PFSK-1 (cell line): Measurements from ENCODE around the gene PLEKHM3.

Experiments used
- FOXP2 ChIP-seq: optimal IDR thresholded peaks from 2 replicates; pipeline ENCODE3; 2011; ENCODE audit warnings: borderline replicate concordance, control low read depth, inconsistent platforms; ENCODE audit not compliant: insufficient read depth; ENCODE audit errors: extremely low read length, extremely low read depth
- POLR2AphosphoS5 ChIP-seq: IDR thresholded peaks from 2 replicates; pipeline ENCODE4 v1.6.1; 2012; ENCODE audit warnings: low read depth, mild to moderate bottlenecking, control low read depth, low read length, moderate library complexity
- REST ChIP-seq, 2 experiments: IDR thresholded peaks; 2 replicates each; pipeline versions ENCODE4 v1.6.1 to v1.8.0; 2011 to 2012; ENCODE audit warnings: low read depth in 2 of 2, low read length in 2 of 2, control low read depth in 1 of 2, inconsistent platforms in 1 of 2, mild to moderate bottlenecking in 1 of 2, moderate library complexity in 1 of 2; ENCODE audit not compliant: insufficient read depth in 1 of 2
- SIN3A ChIP-seq: IDR thresholded peaks from 2 replicates; pipeline ENCODE4 v1.6.1; 2012; ENCODE audit warnings: mild to moderate bottlenecking, low read length, moderate library complexity, borderline replicate concordance; ENCODE audit not compliant: insufficient read depth
- TAF1 ChIP-seq: IDR thresholded peaks from 2 replicates; pipeline ENCODE4 v1.6.1; 2012; ENCODE audit warnings: low read length, control low read depth, borderline replicate concordance; ENCODE audit not compliant: insufficient read depth

The PLEKHM3 gene

GRCh38 chr2:208006337-208006736, 19.0 kb downstream of the PLEKHM3 start:
- TF ChIP-seq POLR2AphosphoS5 (no peak), TAF1 (no peak), FOXP2 (no peak), REST (IDR thresholded peaks at IDR 0.05; ENCODE audit: insufficient read depth in 1 of 2, low read depth in 2 of 2, low read length in 2 of 2) (no peak), SIN3A (no peak)

GRCh38 chr2:208001924-208002323, 23.4 kb downstream of the PLEKHM3 start:
- no peak for TF ChIP-seq POLR2AphosphoS5
- no peak for TF ChIP-seq TAF1
- no peak for TF ChIP-seq REST (IDR thresholded peaks at IDR 0.05; ENCODE audit: insufficient read depth in 1 of 2, low read depth in 2 of 2, low read length in 2 of 2)
- no peak for TF ChIP-seq FOXP2
- TF ChIP-seq SIN3A, result no peak

GRCh38 chr2:208000701-208001395, 24.5 kb downstream of the PLEKHM3 start:
- no peak for TF ChIP-seq TAF1

- TF ChIP-seq SIN3A (no peak), TAF1 (no peak), POLR2AphosphoS5 (no peak), FOXP2 (no peak), REST (IDR thresholded peaks at IDR 0.05; ENCODE audit: insufficient read depth in 1 of 2, low read depth in 2 of 2, low read length in 2 of 2) (no peak)
Observed at GRCh38 chr2:207996848-207997247, 28.5 kb downstream of the PLEKHM3 start.

GRCh38 chr2:207995887-207996286, 29.4 kb downstream of the PLEKHM3 start:
- TF ChIP-seq REST (IDR thresholded peaks at IDR 0.05; ENCODE audit: insufficient read depth in 1 of 2, low read depth in 2 of 2, low read length in 2 of 2) (no peak), TAF1 (no peak), SIN3A (no peak), FOXP2 (no peak), POLR2AphosphoS5 (no peak)
